ENCODE measurements around the gene KLF11. TPM values are rescaled to one million over a fixed set of nuclear protein-coding genes. Genes with fewer than 3 reads are reported as not detected.

The KLF11 gene
- total RNA-seq, 1 donor, result 8.3 TPM

DNA sequence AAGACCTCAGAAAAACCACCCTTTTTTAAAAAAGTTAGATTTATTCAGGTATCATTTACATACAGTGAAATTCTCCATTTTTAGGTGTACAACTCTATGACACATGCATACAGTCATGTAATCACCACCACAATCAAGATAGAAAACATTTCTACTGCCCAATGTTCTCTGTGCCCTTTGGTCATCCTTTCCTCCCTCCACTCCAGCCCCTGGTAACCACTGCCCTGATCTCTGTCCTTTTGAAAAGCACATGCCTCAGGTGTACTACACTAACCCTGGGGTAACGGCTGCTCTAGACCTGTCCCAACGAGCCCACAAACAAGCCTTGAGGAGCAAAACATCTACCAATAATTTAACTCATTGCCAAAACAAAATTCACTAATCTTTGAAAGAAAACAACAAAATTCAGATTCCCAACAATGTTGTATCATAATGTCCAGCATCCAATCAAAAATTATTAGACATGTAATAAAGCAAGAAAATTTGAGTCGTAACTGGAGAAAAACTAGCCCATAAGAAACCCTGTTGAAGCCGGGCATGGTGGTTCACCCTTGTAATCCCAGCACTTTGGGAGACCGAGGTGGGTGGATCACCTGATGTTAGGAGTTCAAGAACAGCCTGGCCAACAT is 25.9 kb upstream of the KLF11 start:
- Histone ChIP-seq H3K4me1 (ENCODE audit: insufficient read depth, low read length) (no peaks in the 10 kb centered on the region), H3K4me2 (ENCODE audit: insufficient read depth, low read length) (no peak overlapping the region), H3K36me3 (ENCODE audit: insufficient read depth, low read length) (no peaks in the 10 kb centered on the region), H3K27me3 (ENCODE audit: insufficient read depth, low read length) (no peaks in the 10 kb centered on the region), H2AFZ (ENCODE audit: low read length) (no peak overlapping the region), H3K4me3 (ENCODE audit: insufficient read depth, low read length) (no peak overlapping the region), H4K20me1 (ENCODE audit: insufficient read depth, low read length) (no peaks in the 10 kb centered on the region), H3K27ac (ENCODE audit: low read depth, low read length) (no peak overlapping the region), H3K79me2 (ENCODE audit: insufficient read depth, low read length) (no peaks in the 10 kb centered on the region), H3K9me3 (ENCODE audit: low read depth, low read length) (no peaks in the 10 kb centered on the region)
- TF ChIP-seq, protein P1, sequence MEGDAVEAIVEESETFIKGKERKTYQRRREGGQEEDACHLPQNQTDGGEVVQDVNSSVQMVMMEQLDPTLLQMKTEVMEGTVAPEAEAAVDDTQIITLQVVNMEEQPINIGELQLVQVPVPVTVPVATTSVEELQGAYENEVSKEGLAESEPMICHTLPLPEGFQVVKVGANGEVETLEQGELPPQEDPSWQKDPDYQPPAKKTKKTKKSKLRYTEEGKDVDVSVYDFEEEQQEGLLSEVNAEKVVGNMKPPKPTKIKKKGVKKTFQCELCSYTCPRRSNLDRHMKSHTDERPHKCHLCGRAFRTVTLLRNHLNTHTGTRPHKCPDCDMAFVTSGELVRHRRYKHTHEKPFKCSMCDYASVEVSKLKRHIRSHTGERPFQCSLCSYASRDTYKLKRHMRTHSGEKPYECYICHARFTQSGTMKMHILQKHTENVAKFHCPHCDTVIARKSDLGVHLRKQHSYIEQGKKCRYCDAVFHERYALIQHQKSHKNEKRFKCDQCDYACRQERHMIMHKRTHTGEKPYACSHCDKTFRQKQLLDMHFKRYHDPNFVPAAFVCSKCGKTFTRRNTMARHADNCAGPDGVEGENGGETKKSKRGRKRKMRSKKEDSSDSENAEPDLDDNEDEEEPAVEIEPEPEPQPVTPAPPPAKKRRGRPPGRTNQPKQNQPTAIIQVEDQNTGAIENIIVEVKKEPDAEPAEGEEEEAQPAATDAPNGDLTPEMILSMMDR (IDR thresholded peaks at IDR 0.05; ENCODE audit: extremely low read depth, low read depth, low read length), result no peak
- no peak for DNase-seq (ENCODE audit: insufficient read length, low spot score, missing footprints)

GRCh38 chr2:10019174-10019573 is 24.2 kb upstream of the KLF11 start:
- H3K27ac ChIP-seq (ENCODE audit: low read depth, low read length), result no peak overlapping the region
- no peak for DNase-seq (ENCODE audit: insufficient read length, low spot score, missing footprints)
- no peaks in the 10 kb centered on the region for H3K36me3 ChIP-seq (ENCODE audit: insufficient read depth, low read length)
- H2AFZ ChIP-seq (ENCODE audit: low read length), result no peak overlapping the region
- no peaks in the 10 kb centered on the region for H4K20me1 ChIP-seq (ENCODE audit: insufficient read depth, low read length)
- H3K4me2 ChIP-seq (ENCODE audit: insufficient read depth, low read length), result no peak overlapping the region
- TF ChIP-seq, protein P1 (IDR thresholded peaks at IDR 0.05; ENCODE audit: extremely low read depth, low read depth, low read length), result no peak
- H3K27me3 ChIP-seq (ENCODE audit: insufficient read depth, low read length), result no peaks in the 10 kb centered on the region
- no peaks in the 10 kb centered on the region for H3K9me3 ChIP-seq (ENCODE audit: low read depth, low read length)
- H3K79me2 ChIP-seq (ENCODE audit: insufficient read depth, low read length), result no peaks in the 10 kb centered on the region
- H3K4me1 ChIP-seq (ENCODE audit: insufficient read depth, low read length), result no peaks in the 10 kb centered on the region
- H3K4me3 ChIP-seq (ENCODE audit: insufficient read depth, low read length), result no peak overlapping the region

DNA sequence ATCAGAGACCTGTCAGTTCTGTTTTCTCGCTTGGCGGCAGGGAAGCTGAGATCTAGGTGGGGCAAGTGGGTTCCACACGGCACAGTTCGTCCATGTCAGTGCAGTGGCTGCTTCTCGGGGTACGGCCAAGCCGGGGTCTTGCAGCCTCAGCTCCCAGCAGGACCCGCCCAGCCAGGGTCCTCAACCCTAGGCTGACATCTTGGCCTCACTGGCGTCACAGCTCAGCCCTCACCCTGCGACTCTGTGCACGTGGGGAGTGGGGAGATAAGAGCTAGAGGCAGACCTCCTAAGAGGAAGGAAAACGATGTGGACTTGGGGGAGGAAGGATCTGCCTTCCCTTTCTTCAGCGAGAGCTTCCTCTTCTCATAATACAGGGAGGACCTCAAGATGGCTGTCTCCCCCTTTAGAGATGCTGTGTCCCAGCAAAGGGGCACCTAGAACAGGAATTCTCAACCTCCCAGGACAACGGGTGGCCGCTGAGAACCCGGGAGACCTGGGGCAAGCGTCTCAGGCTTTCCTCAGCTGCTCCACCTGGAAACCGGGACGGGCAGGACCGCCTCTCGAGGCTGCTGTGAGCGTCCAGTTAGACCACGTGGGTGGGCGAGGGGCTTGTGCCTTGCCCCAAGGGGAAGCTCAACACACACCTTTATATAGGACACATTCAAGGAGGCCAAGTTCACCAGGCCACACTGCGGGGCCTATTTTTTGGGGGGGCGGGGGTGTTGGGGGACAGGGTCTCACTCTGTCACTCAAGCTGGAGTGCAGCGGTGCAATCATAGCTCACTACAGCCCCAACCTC is 23.5 kb upstream of the KLF11 start:
- no peaks in the 10 kb centered on the region for H4K20me1 ChIP-seq (ENCODE audit: insufficient read depth, low read length)
- H3K79me2 ChIP-seq (ENCODE audit: insufficient read depth, low read length), result no peaks in the 10 kb centered on the region
- no peaks in the 10 kb centered on the region for H3K36me3 ChIP-seq (ENCODE audit: insufficient read depth, low read length)
- H3K4me3 ChIP-seq (ENCODE audit: insufficient read depth, low read length), result no peak overlapping the region
- H3K27me3 ChIP-seq (ENCODE audit: insufficient read depth, low read length), result no peaks in the 10 kb centered on the region
- H2AFZ ChIP-seq (ENCODE audit: low read length), result no peak overlapping the region
- no peak overlapping the region for H3K4me2 ChIP-seq (ENCODE audit: insufficient read depth, low read length)
- DNase-seq (ENCODE audit: insufficient read length, low spot score, missing footprints), result peak; percentile 42
- H3K27ac ChIP-seq (ENCODE audit: low read depth, low read length), result no peak overlapping the region
- TF ChIP-seq, protein P1 (IDR thresholded peaks at IDR 0.05; ENCODE audit: extremely low read depth, low read depth, low read length), result no peak
- no peaks in the 10 kb centered on the region for H3K4me1 ChIP-seq (ENCODE audit: insufficient read depth, low read length)
- H3K9me3 ChIP-seq (ENCODE audit: low read depth, low read length), result no peaks in the 10 kb centered on the region

- Histone ChIP-seq H3K9me3 (ENCODE audit: low read depth, low read length) (no peaks in the 10 kb centered on the region), H2AFZ (ENCODE audit: low read length) (no peak overlapping the region), H3K27ac (ENCODE audit: low read depth, low read length) (no peak overlapping the region), H3K4me2 (ENCODE audit: insufficient read depth, low read length) (no peak overlapping the region), H3K79me2 (ENCODE audit: insufficient read depth, low read length) (no peaks in the 10 kb centered on the region), H3K27me3 (ENCODE audit: insufficient read depth, low read length) (no peaks in the 10 kb centered on the region), H3K4me1 (ENCODE audit: insufficient read depth, low read length) (no peaks in the 10 kb centered on the region), H3K4me3 (ENCODE audit: insufficient read depth, low read length) (no peak overlapping the region), H4K20me1 (ENCODE audit: insufficient read depth, low read length) (no peaks in the 10 kb centered on the region), H3K36me3 (ENCODE audit: insufficient read depth, low read length) (no peaks in the 10 kb centered on the region)
- TF ChIP-seq, protein P1 (IDR thresholded peaks at IDR 0.05; ENCODE audit: extremely low read depth, low read depth, low read length), result no peak
- no peak for DNase-seq (ENCODE audit: insufficient read length, low spot score, missing footprints)
These were observed 21.3 kb upstream of the KLF11 start for GRCh38 chr2:10022041-10022421.

All from osteoblast (primary cell).